H1 (cell line): ENCODE results near the gene DPH6. TPM values are rescaled to one million over a fixed set of nuclear protein-coding genes. Genes with fewer than 3 reads are reported as not detected.

ENCODE experiments used
- CTCF ChIA-PET: fragments of 300-600 bp; sonication (Branson Sonifier 250); formaldehyde crosslinking; loops from one replicate; lab custom pipeline; 2021; ENCODE audit not compliant: partially characterized antibody; lab: Charles Lee
- POLR2A ChIA-PET: fragments of 300-600 bp; sonication (Branson Sonifier 250); formaldehyde crosslinking; loops from one replicate; lab custom pipeline; 2021; ENCODE audit warnings: inconsistent platforms; ENCODE audit not compliant: partially characterized antibody; lab: Charles Lee
- DNase-seq, 2 experiments: peaks; one replicate each; pipeline versions ENCODE4 v3.0.0 to v3.0.0-alpha.2; 2010 to 2022; ENCODE audit warnings: low spot score in 2 of 2, low read depth in 1 of 2, mixed read lengths in 1 of 2
- FAIRE-seq: peaks from 2 replicates; lab custom pipeline; 2011; peaks lifted over from hg19 to GRCh38; lab: Jason Lieb, UNC
- H2AFZ ChIP-seq: 2 replicates; pipeline ENCODE4 v1.8.1; 2012; ENCODE audit warnings: low read length, inconsistent platforms
- H2AK5ac ChIP-seq: 2 replicates; pipeline ENCODE4 v1.6.1; 2013; ENCODE audit warnings: low read depth, low read length
- H2BK120ac ChIP-seq: replicated peaks from 2 replicates; pipeline ENCODE3; 2013; ENCODE audit warnings: low read depth, low read length, inconsistent platforms
- H2BK12ac ChIP-seq: 2 replicates; pipeline ENCODE4 v1.6.1; 2013; ENCODE audit warnings: low read depth, low read length
- H2BK15ac ChIP-seq: 2 replicates; pipeline ENCODE4 v1.6.1; 2013; ENCODE audit warnings: low read length
- H2BK20ac ChIP-seq: 2 replicates; pipeline ENCODE4 v1.6.1; 2013; ENCODE audit warnings: low read length
- H2BK5ac ChIP-seq: 2 replicates; pipeline ENCODE4 v1.6.1; 2013; ENCODE audit warnings: low read depth, low read length
- H3K14ac ChIP-seq: 2 replicates; pipeline ENCODE4 v1.6.1; 2013; ENCODE audit warnings: inconsistent platforms; ENCODE audit not compliant: insufficient read length
- H3K18ac ChIP-seq: 2 replicates; pipeline ENCODE4 v1.6.1; 2013; ENCODE audit warnings: low read length; ENCODE audit errors: extremely low read depth
- H3K23ac ChIP-seq: 2 replicates; pipeline ENCODE4 v1.6.1; 2013; ENCODE audit warnings: inconsistent platforms; ENCODE audit not compliant: insufficient read length
- H3K23me2 ChIP-seq: 2 replicates; pipeline ENCODE4 v1.6.1; 2013; ENCODE audit warnings: low read depth, low read length
- H3K27ac ChIP-seq: 2 replicates; pipeline ENCODE4 v1.6.1; 2011; ENCODE audit warnings: low read depth, low read length, inconsistent platforms
- H3K27me3 ChIP-seq, 4 experiments: replicated peaks in 1 of 4; 1 replicate in 1 of 4; 2 replicates in 3 of 4; pipeline versions ENCODE4 v1.6.1 to v1.8.1; 2011 to 2013; ENCODE audit warnings: low read length in 3 of 4, mild to moderate bottlenecking in 3 of 4, inconsistent platforms in 2 of 4, mixed read lengths in 2 of 4, moderate library complexity in 1 of 4; ENCODE audit not compliant: control insufficient read depth in 3 of 4, insufficient read depth in 3 of 4; ENCODE audit errors: extremely low read depth in 1 of 4
- H3K36me3 ChIP-seq, 4 experiments: 2 replicates each; pipeline versions ENCODE4 v1.6.1 to v1.8.1; 2011 to 2013; ENCODE audit warnings: mild to moderate bottlenecking in 4 of 4, low read length in 3 of 4, moderate library complexity in 2 of 4, control low read depth in 1 of 4, inconsistent platforms in 1 of 4; ENCODE audit not compliant: insufficient read depth in 4 of 4, control insufficient read depth in 2 of 4
- H3K4ac ChIP-seq: replicated peaks from 2 replicates; pipeline ENCODE3; 2013; ENCODE audit warnings: low read length, low read depth, mixed read lengths, inconsistent platforms; ENCODE audit not compliant: insufficient read length
- H3K4me1 ChIP-seq, 4 experiments: replicated peaks in 1 of 4; 1 replicate in 1 of 4; 2 replicates in 3 of 4; pipeline versions ENCODE4 v1.6.1 to v1.8.1; 2011 to 2013; ENCODE audit warnings: low read length in 3 of 4, inconsistent platforms in 2 of 4, mixed read lengths in 1 of 4; ENCODE audit not compliant: insufficient read depth in 4 of 4, control insufficient read depth in 3 of 4
- H3K4me2 ChIP-seq, 2 experiments: 2 replicates each; pipeline versions ENCODE4 v1.6.1 to v1.8.1; 2011 to 2013; ENCODE audit warnings: low read depth in 2 of 2, low read length in 2 of 2, control low read depth in 1 of 2, inconsistent platforms in 1 of 2, mild to moderate bottlenecking in 1 of 2; ENCODE audit not compliant: insufficient read depth in 1 of 2
- H3K4me3 ChIP-seq, 4 experiments: fragments of 200-600, 300-600 bp in 1 of 4; sonication (generic), shearing (Covaris generic), sonication (Bioruptor Twin) in 1 of 4; 2 replicates each; pipeline versions ENCODE4 v1.5.1 to v1.8.1; 2011 to 2016; ENCODE audit warnings: low read length in 4 of 4, low read depth in 3 of 4, control low read depth in 2 of 4, inconsistent platforms in 2 of 4, mild to moderate bottlenecking in 2 of 4, mixed read lengths in 1 of 4, moderate library complexity in 1 of 4; ENCODE audit not compliant: insufficient read depth in 2 of 4; ENCODE audit errors: extremely low read depth in 1 of 4
- H3K56ac ChIP-seq: replicated peaks from 2 replicates; pipeline ENCODE3; 2013; ENCODE audit warnings: low read depth, mild to moderate bottlenecking, mixed read lengths, low read length, inconsistent platforms; ENCODE audit not compliant: insufficient read length
- H3K79me1 ChIP-seq: 2 replicates; pipeline ENCODE4 v1.6.1; 2013; ENCODE audit warnings: low read depth, low read length, control low read depth
- H3K79me2 ChIP-seq, 2 experiments: 2 replicates each; pipeline versions ENCODE4 v1.6.1 to v1.8.1; 2012 to 2013; ENCODE audit warnings: low read length in 2 of 2, mild to moderate bottlenecking in 2 of 2, inconsistent platforms in 1 of 2; ENCODE audit not compliant: insufficient read depth in 2 of 2, control insufficient read depth in 1 of 2
- H3K9ac ChIP-seq, 4 experiments: replicated peaks in 1 of 4; 1 replicate in 1 of 4; 2 replicates in 3 of 4; pipeline versions ENCODE4 v1.6.1 to v1.8.1; 2011 to 2013; ENCODE audit warnings: low read depth in 3 of 4, low read length in 3 of 4, control low read depth in 2 of 4, mild to moderate bottlenecking in 2 of 4, moderate library complexity in 2 of 4, inconsistent platforms in 1 of 4; ENCODE audit errors: extremely low read depth in 1 of 4
- H3K9me3 ChIP-seq, 2 experiments: 2 replicates each; pipeline versions ENCODE4 v1.6.1 to v1.8.1; 2012 to 2013; ENCODE audit warnings: mild to moderate bottlenecking in 2 of 2, moderate library complexity in 2 of 2, control low read depth in 1 of 2, inconsistent platforms in 1 of 2, low read depth in 1 of 2, low read length in 1 of 2, mixed read lengths in 1 of 2; ENCODE audit not compliant: insufficient read depth in 2 of 2
- H4K20me1 ChIP-seq, 2 experiments: replicated peaks in 1 of 2; 2 replicates each; pipeline versions ENCODE3 to v1.8.1; 2011 to 2013; ENCODE audit warnings: inconsistent platforms in 2 of 2, low read length in 2 of 2, mild to moderate bottlenecking in 1 of 2; ENCODE audit not compliant: insufficient read depth in 2 of 2, control insufficient read depth in 1 of 2
- H4K5ac ChIP-seq: 2 replicates; pipeline ENCODE4 v1.6.1; 2013; ENCODE audit warnings: low read length, low read depth, mixed read lengths, inconsistent platforms; ENCODE audit not compliant: insufficient read length
- H4K8ac ChIP-seq: 2 replicates; pipeline ENCODE4 v1.8.0; 2013; ENCODE audit warnings: mild to moderate bottlenecking, moderate library complexity, low read length, inconsistent platforms; ENCODE audit not compliant: insufficient read depth; ENCODE audit errors: extremely low read depth
- H4K91ac ChIP-seq: replicated peaks from 2 replicates; pipeline ENCODE3; 2013; ENCODE audit warnings: low read length, mixed read lengths, inconsistent platforms; ENCODE audit not compliant: insufficient read length
- EZH2 ChIP-seq: fragments of 200-600 bp; sonication (generic); IDR thresholded peaks from 2 replicates; pipeline ENCODE4 v1.7.1; 2012; ENCODE audit warnings: low read depth, mild to moderate bottlenecking, moderate library complexity, low read length, inconsistent platforms; ENCODE audit not compliant: severe bottlenecking
- FOSL1 ChIP-seq: IDR thresholded peaks from 2 replicates; pipeline ENCODE4 v1.6.1; 2011; ENCODE audit warnings: mild to moderate bottlenecking, low read depth, low read length, moderate library complexity; ENCODE audit not compliant: insufficient read depth
- KDM4A ChIP-seq: IDR thresholded peaks from one replicate; pipeline ENCODE4 v1.7.1; 2012; ENCODE audit warnings: low read depth, mild to moderate bottlenecking, moderate library complexity, low read length, inconsistent platforms; ENCODE audit not compliant: severe bottlenecking
- NANOG ChIP-seq: IDR thresholded peaks from 2 replicates; pipeline ENCODE4 v1.6.1; 2011; ENCODE audit warnings: low read length, low read depth, mild to moderate bottlenecking, inconsistent platforms; ENCODE audit not compliant: insufficient read depth, poor library complexity, severe bottlenecking
- RNF2 ChIP-seq: fragments of 200-900, 300-1000 bp; sonication (generic); IDR thresholded peaks from 2 replicates; pipeline ENCODE4 v1.7.1; 2016; ENCODE audit warnings: borderline replicate concordance, low read depth, mild to moderate bottlenecking, antibody characterized with exemption, low read length; ENCODE audit not compliant: poor library complexity, severe bottlenecking; ENCODE audit errors: missing control alignments
- RXRA ChIP-seq: IDR thresholded peaks from 2 replicates; pipeline ENCODE4 v1.6.1; 2011; ENCODE audit warnings: low read depth, mild to moderate bottlenecking, low read length, moderate library complexity; ENCODE audit not compliant: insufficient read depth
- WGBS, 2 experiments: shearing (Covaris generic) in 1 of 2; methylation state at CpG; one replicate each; pipeline versions ENCODE4 v1.1.6 to v1.1.7; 2013 to 2015; ENCODE audit warnings: low lambda C conversion rate in 2 of 2, mixed read lengths in 2 of 2, inconsistent platforms in 1 of 2, low coverage in 1 of 2, missing lambda C conversion rate in 1 of 2; ENCODE audit not compliant: insufficient replicate concordance in 2 of 2, insufficient coverage in 1 of 2, insufficient read length in 1 of 2; ENCODE audit errors: extremely low coverage in 1 of 2, missing lambda C conversion rate in 1 of 2; 5-methylcytosine and 5-hydroxymethylcytosine counted together
- long read RNA-seq, 2 experiments: library from RNA in 1 of 2; library from capped mRNA in 1 of 2; stranded (forward); transcript quantifications; one replicate each; pipeline ENCODE4 v2.0.0, GENCODE V29; 2021; ENCODE audit warnings: inconsistent platforms in 1 of 2
- polyA minus RNA-seq, 3 experiments: library from RNA; depleted of rRNA, polyadenylated mRNA; stranded (reverse); fragments of >200 nt; gene quantifications; 1 replicate in 2 of 3; 2 replicates in 1 of 3; pipeline ENCODE4 v1.2.3, GENCODE V29; 2011
- polyA plus RNA-seq, 7 experiments: library from polyadenylated mRNA; depleted of rRNA in 3 of 7; stranded (reverse) in 5 of 7; unstranded in 2 of 7; fragments of >200 nt in 5 of 7; fragments of 200-250 nt in 2 of 7; gene quantifications; 1 replicate in 5 of 7; 2 replicates in 1 of 7; 4 replicates in 1 of 7; pipeline versions ENCODE4 v1.2.1 to v1.2.3, GENCODE V29; 2011 to 2013; ENCODE audit warnings: missing spikeins in 2 of 7, mixed read lengths in 2 of 7
- total RNA-seq: library from RNA; stranded (reverse); fragmentation: NEBNext Ultra II Directional; extraction: Animal tissue kit (Norgen Biotek cat#: 25700); gene quantifications from 2 replicates; pipeline ENCODE4 v1.2.1, GENCODE V29; 2021

Gene DPH6, protein sequence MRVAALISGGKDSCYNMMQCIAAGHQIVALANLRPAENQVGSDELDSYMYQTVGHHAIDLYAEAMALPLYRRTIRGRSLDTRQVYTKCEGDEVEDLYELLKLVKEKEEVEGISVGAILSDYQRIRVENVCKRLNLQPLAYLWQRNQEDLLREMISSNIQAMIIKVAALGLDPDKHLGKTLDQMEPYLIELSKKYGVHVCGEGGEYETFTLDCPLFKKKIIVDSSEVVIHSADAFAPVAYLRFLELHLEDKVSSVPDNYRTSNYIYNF
- total RNA-seq (27.5 and 30.5 TPM in 2 replicates), polyA plus RNA-seq (2011; rRNA removed) (14.5 and 21.6 TPM in 2 replicates), polyA minus RNA-seq (2011; rRNA and poly(A)+ RNA removed) (53.4 and 56.3 TPM in 2 replicates)
- 26.7 TPM for polyA plus RNA-seq (2011; cell fraction: cytosol; rRNA removed)
- 44.1 TPM for polyA plus RNA-seq (2011; cell fraction: nucleus; rRNA removed)
- 32.0 to 36.8 TPM (median 33.8 TPM) in 4 replicates for polyA plus RNA-seq (2012, experiment 1 of 2)
- 3.1 TPM for polyA plus RNA-seq (2012, experiment 2 of 2)
- polyA plus RNA-seq (2013, experiment 1 of 2) = 13.6 TPM
- 13.3 TPM for polyA plus RNA-seq (2013, experiment 2 of 2)
- polyA minus RNA-seq (2011; cell fraction: cytosol; rRNA and poly(A)+ RNA removed) = 13.4 TPM
- 125 TPM for polyA minus RNA-seq (2011; cell fraction: nucleus; rRNA and poly(A)+ RNA removed)
- long read RNA-seq, experiment 1, partial matches to known transcripts = 2 of 20 reads
- long read RNA-seq, experiment 1, other reads (novel, unspliced or antisense) = 18 of 20 reads
- long read RNA-seq, experiment 2, transcript DPH6-201 (9 exons, 2,099 nt) = major isoform, 39 of 46 reads
- long read RNA-seq, experiment 2, partial matches to known transcripts = 2 of 46 reads
- long read RNA-seq, experiment 2, other reads (novel, unspliced or antisense) = 5 of 46 reads

- CTCF ChIA-PET = interaction anchor here (0.5 to 2.3 kb wide), 2 partner anchors 13 to 206 kb away, joined by 3 to 6 read pairs; no protein-coding TSS in a partner anchor
- H3K56ac ChIP-seq = peak within 1 kb of the TSS; percentile 99
- 0 out of 2 replicates have a peak within 1 kb of the TSS, but pooled peaks have one; percentile 62 for H2BK20ac ChIP-seq
- H2BK5ac ChIP-seq = peak within 1 kb of the TSS; percentile 100
- no peak within 1 kb of the TSS for H3K14ac ChIP-seq
- H2BK12ac ChIP-seq = peak within 1 kb of the TSS; percentile 97
- H4K20me1 ChIP-seq = no peaks in the 10 kb centered on the region
- no peak for FAIRE-seq
- H2BK120ac ChIP-seq = no peak within 1 kb of the TSS
- H3K4me1 ChIP-seq = peaks cover 3 to 28% (median 25%) of the 10 kb centered on the region in 4 experiments; a peak in 6 of 7 replicates
- H3K27me3 ChIP-seq = peaks cover 0 to 1% (median 0%) of the 10 kb centered on the region in 4 experiments; a peak in 1 of 7 replicates
- POLR2A ChIA-PET = interaction anchor here (0.8 to 1.6 kb wide), 6 partner anchors 12 to 525 kb away, joined by 3 to 4 read pairs (median 3); no protein-coding TSS in a partner anchor
- H3K23me2 ChIP-seq = peaks cover 14% of the 10 kb centered on the region
- H3K18ac ChIP-seq = peak within 1 kb of the TSS; percentile 97
- H3K4me3 ChIP-seq = peak within 1 kb of the TSS; percentile 48 to 79 (median 68)
- peak within 1 kb of the TSS; percentile 100 for H2BK15ac ChIP-seq
- no peaks in the 10 kb centered on the region for H3K79me1 ChIP-seq
- WGBS, 2 experiments = 1% methylated on average over 57 of the region's 66 CpGs; no CpG with 5 or more reads in 1 of the 2 experiments
- H2AK5ac ChIP-seq = peak within 1 kb of the TSS; percentile 24
- peak within 1 kb of the TSS; percentile 96 for H3K4ac ChIP-seq
- peak within 1 kb of the TSS; percentile 100 for H4K91ac ChIP-seq
- peak within 1 kb of the TSS; percentile 100 for H4K8ac ChIP-seq
- H4K5ac ChIP-seq = peak within 1 kb of the TSS; percentile 92
- H3K27ac ChIP-seq = peak within 1 kb of the TSS; percentile 100
- H3K9me3 ChIP-seq = no peaks in the 10 kb centered on the region
- H3K79me2 ChIP-seq = 0 out of 4 replicates have a peak, but pooled peaks cover 0 to 4% of the 10 kb centered on the region in 2 experiments
- H2AFZ ChIP-seq = peak within 1 kb of the TSS; percentile 90
- no peaks in the 10 kb centered on the region for H3K36me3 ChIP-seq
- no peak within 1 kb of the TSS for H3K23ac ChIP-seq
- peak within 1 kb of the TSS; percentile 74 to 99 (median 96) for H3K9ac ChIP-seq
- H3K4me2 ChIP-seq = peak within 1 kb of the TSS; percentile 95 to 96
- DNase-seq = peak in 1 of 2 experiments; percentile 88
- TF ChIP-seq RXRA (no peak), RNF2 (no peak), EZH2 (no peak), KDM4A (peak; percentile 34), FOSL1 (no peak), NANOG (no peak)
Observed at GRCh38 chr15:35545824-35546510, at the start of gene DPH6. TSS of gene DPH6 (minus strand) at chr15:35546165. CDS start at chr15:35546141, 24 bp downstream.
